Endothelial cell of umbilical vein (primary cell): ENCODE results near the gene CD72. TPM values are rescaled to one million over a fixed set of nuclear protein-coding genes. Genes with fewer than 3 reads are reported as not detected.

Experiments
- BruUV-seq: library from RNA; stranded (reverse); fragments of 400-500 nt; replicated peaks from 2 replicates; lab custom pipeline; 2021; lab: Mats Ljungman, UMichigan
- CTCF ChIA-PET: fragments of 300-600, 350-600 bp; sonication (Branson Sonifier 250); formaldehyde crosslinking; loops from one replicate; lab custom pipeline; 2021; ENCODE audit warnings: antibody characterized with exemption, inconsistent platforms; lab: Charles Lee
- POLR2A ChIA-PET: fragments of 300-600, 350-600 bp; sonication (Branson Sonifier 250); formaldehyde crosslinking; loops from one replicate; lab custom pipeline; 2021; ENCODE audit warnings: antibody characterized with exemption, inconsistent platforms; lab: Charles Lee
- DNase-seq: peaks from one replicate; pipeline ENCODE4 v3.0.0-alpha.2; 2011; ENCODE audit warnings: low read depth, low spot score
- FAIRE-seq: peaks from 2 replicates; lab custom pipeline; 2011; peaks lifted over from hg19 to GRCh38; lab: Jason Lieb, UNC
- H2AFZ ChIP-seq: 2 replicates; pipeline ENCODE4 v1.6.0; 2012; ENCODE audit warnings: low read depth, low read length, control low read depth, inconsistent platforms
- H3K27ac ChIP-seq: 2 replicates; pipeline ENCODE4 v1.5.1; 2011; ENCODE audit warnings: low read depth, mild to moderate bottlenecking, control low read depth, low read length, moderate library complexity; ENCODE audit not compliant: insufficient read depth
- H3K27me3 ChIP-seq, 2 experiments: 2 replicates each; pipeline versions ENCODE4 v1.6.0 to v1.6.1; 2011; ENCODE audit warnings: low read length in 2 of 2, mixed read lengths in 1 of 2; ENCODE audit not compliant: control insufficient read depth in 2 of 2, insufficient read depth in 2 of 2
- H3K36me3 ChIP-seq, 2 experiments: 2 replicates in 1 of 2; 3 replicates in 1 of 2; pipeline ENCODE4 v1.5.1; 2011; ENCODE audit warnings: low read length in 2 of 2, mild to moderate bottlenecking in 1 of 2, moderate library complexity in 1 of 2; ENCODE audit not compliant: control insufficient read depth in 2 of 2, insufficient read depth in 2 of 2; ENCODE audit errors: extremely low read depth in 1 of 2
- H3K4me1 ChIP-seq: 3 replicates; pipeline ENCODE4 v1.5.1; 2011; ENCODE audit warnings: mild to moderate bottlenecking, low read length; ENCODE audit not compliant: control insufficient read depth, insufficient read depth; ENCODE audit errors: extremely low read depth
- H3K4me2 ChIP-seq: 2 replicates; pipeline ENCODE4 v1.6.1; 2011; ENCODE audit warnings: low read length, control low read depth, mixed read lengths; ENCODE audit not compliant: insufficient read depth
- H3K4me3 ChIP-seq, 3 experiments: fragments of 200-600 bp in 1 of 3; sonication (generic), shearing (Covaris generic) in 1 of 3; replicated peaks in 1 of 3; 2 replicates each; pipeline ENCODE4 v1.5.1; 2011 to 2016; ENCODE audit warnings: control low read depth in 3 of 3, low read length in 3 of 3, mild to moderate bottlenecking in 2 of 3, inconsistent platforms in 1 of 3, low read depth in 1 of 3, moderate library complexity in 1 of 3; ENCODE audit not compliant: insufficient read depth in 1 of 3
- H3K79me2 ChIP-seq: 2 replicates; pipeline ENCODE4 v1.6.0; 2012; ENCODE audit warnings: low read length, inconsistent platforms; ENCODE audit not compliant: control insufficient read depth, insufficient read depth
- H3K9ac ChIP-seq: replicated peaks from 2 replicates; pipeline ENCODE3; 2011; ENCODE audit warnings: low read length, control low read depth; ENCODE audit not compliant: insufficient read depth; ENCODE audit errors: extremely low read depth
- H3K9me1 ChIP-seq: replicated peaks from 3 replicates; pipeline ENCODE4 v1.6.0; 2011; ENCODE audit warnings: mild to moderate bottlenecking, low read length; ENCODE audit not compliant: control insufficient read depth, insufficient read depth; ENCODE audit errors: extremely low read depth
- H3K9me3 ChIP-seq: replicated peaks from 2 replicates; pipeline ENCODE4 v1.5.1; 2012; ENCODE audit warnings: low read length, inconsistent platforms; ENCODE audit not compliant: control insufficient read depth, insufficient read depth
- H4K20me1 ChIP-seq: replicated peaks from 2 replicates; pipeline ENCODE3; 2011; ENCODE audit warnings: mild to moderate bottlenecking, low read length; ENCODE audit not compliant: control insufficient read depth, insufficient read depth; ENCODE audit errors: extremely low read depth
- CTCF ChIP-seq, 2 donors: IDR thresholded peaks; 1 replicate in 1 of 2; 2 replicates in 1 of 2; pipeline ENCODE4 v1.5.1; 2011; ENCODE audit warnings: low read length in 2 of 2, mild to moderate bottlenecking in 2 of 2, moderate library complexity in 2 of 2, control low read depth in 1 of 2, inconsistent platforms in 1 of 2, low read depth in 1 of 2; ENCODE audit not compliant: insufficient read depth in 1 of 2; ENCODE audit errors: extremely low read depth in 1 of 2
- EZH2 ChIP-seq: IDR thresholded peaks from 2 replicates; pipeline ENCODE4 v1.6.1; 2012; ENCODE audit warnings: borderline replicate concordance, low read depth, mild to moderate bottlenecking, moderate library complexity, low read length, inconsistent platforms; ENCODE audit not compliant: severe bottlenecking
- FOS ChIP-seq: IDR thresholded peaks from 2 replicates; pipeline ENCODE4 v1.6.1; 2011; ENCODE audit warnings: mild to moderate bottlenecking, low read length, moderate library complexity, borderline replicate concordance; ENCODE audit not compliant: insufficient read depth
- GATA2 ChIP-seq: IDR thresholded peaks from 2 replicates; pipeline ENCODE4 v1.7.0; 2011; ENCODE audit warnings: low read depth, mild to moderate bottlenecking, moderate library complexity, mixed read lengths, low read length; ENCODE audit not compliant: insufficient read length, insufficient read depth
- JUN ChIP-seq: IDR thresholded peaks from 2 replicates; pipeline ENCODE4 v1.6.1; 2011; ENCODE audit warnings: borderline replicate concordance, low read depth; ENCODE audit not compliant: insufficient read length, insufficient read depth
- MAX ChIP-seq: IDR thresholded peaks from 2 replicates; pipeline ENCODE4 v1.6.1; 2011; ENCODE audit not compliant: insufficient read depth, insufficient read length
- MYC ChIP-seq: IDR thresholded peaks from one replicate; pipeline ENCODE4 v1.6.1; 2011; ENCODE audit warnings: mild to moderate bottlenecking, low read depth, low read length
- POLR2A ChIP-seq: IDR thresholded peaks from 2 replicates; pipeline ENCODE4 v1.6.1; 2012; ENCODE audit warnings: low read depth, mild to moderate bottlenecking, control low read depth, low read length
- POLR2AphosphoS5 ChIP-seq: IDR thresholded peaks from 2 replicates; pipeline ENCODE4 v1.6.1; 2012; ENCODE audit warnings: low read depth, mild to moderate bottlenecking, control low read depth, low read length, moderate library complexity; ENCODE audit not compliant: insufficient read depth
- dilution Hi-C: fragments of 300-500 bp; cut with MboI; formaldehyde crosslinking; loops from one replicate; pipeline ENCODE4 v1.15.0; 2019; ENCODE audit warnings: low sequenced_read_pairs; ENCODE audit not compliant: extremely low pct_ligation_motif_present
- intact Hi-C: fragments of 100-400 bp; cut with micrococcal nuclease; formaldehyde crosslinking; loops from one replicate; pipeline ENCODE4 v1.10.0; 2022
- polyA plus RNA-seq, 4 experiments: library from polyadenylated mRNA; depleted of rRNA in 3 of 4; stranded (reverse) in 3 of 4; unstranded in 1 of 4; fragments of >200 nt; gene quantifications; 2 replicates each; pipeline versions ENCODE4 v1.2.1 to v1.2.3, GENCODE V29; 2011 to 2012; ENCODE audit warnings: missing spikeins in 1 of 4
- total RNA-seq: library from RNA; stranded (reverse); gene quantifications from 2 replicates; pipeline ENCODE4 v1.2.3, GENCODE V29; 2021

CD72 gene
- total and polyA plus RNA-seq, 2 donors (not counting 3 experiments of a cell fraction or from before 2014, with no cell fraction given) = 0.39 TPM; not detected in 1

GRCh38 chr9:35570709-35571504, 47.3 kb downstream of the CD72 start:
- DNase-seq (no peak), FAIRE-seq (no peak)
- Histone ChIP-seq H3K4me3 (no peak overlapping the region), H3K36me3 (no peaks in the 10 kb centered on the region), H3K4me2 (no peak overlapping the region), H3K27me3 (peaks cover 2% of the 10 kb centered on the region in 2 experiments), H2AFZ (no peak overlapping the region), H3K9me3 (no peaks in the 10 kb centered on the region), H3K4me1 (no peaks in the 10 kb centered on the region), H3K9ac (no peak overlapping the region), H4K20me1 (no peaks in the 10 kb centered on the region), H3K9me1 (no peaks in the 10 kb centered on the region), H3K79me2 (no peaks in the 10 kb centered on the region), H3K27ac (no peak overlapping the region)
- CTCF ChIA-PET = interaction anchor here (1.9 kb wide), 1 partner anchor 17 kb away, joined by 5 read pairs; no protein-coding TSS in a partner anchor
- POLR2A ChIA-PET = no interaction called here
- no peak for TF ChIP-seq FOS
- TF ChIP-seq CTCF (IDR thresholded peaks at IDR 0.05; ENCODE audit: extremely low read depth in 1 of 2, insufficient read depth in 1 of 2, low read depth in 1 of 2, low read length in 2 of 2) = no peak
- TF ChIP-seq MYC = no peak
- no peak for TF ChIP-seq JUN
- TF ChIP-seq GATA2 = no peak
- no peak for TF ChIP-seq MAX
- TF ChIP-seq POLR2AphosphoS5 = no peak
- no peak for TF ChIP-seq POLR2A
- no peak for TF ChIP-seq EZH2
- BruUV-seq = no TSS peak
- dilution Hi-C loops (no loop called here), intact Hi-C loops (no loop called here)
